ENCODE measurements around the gene COQ10A.

DNA sequence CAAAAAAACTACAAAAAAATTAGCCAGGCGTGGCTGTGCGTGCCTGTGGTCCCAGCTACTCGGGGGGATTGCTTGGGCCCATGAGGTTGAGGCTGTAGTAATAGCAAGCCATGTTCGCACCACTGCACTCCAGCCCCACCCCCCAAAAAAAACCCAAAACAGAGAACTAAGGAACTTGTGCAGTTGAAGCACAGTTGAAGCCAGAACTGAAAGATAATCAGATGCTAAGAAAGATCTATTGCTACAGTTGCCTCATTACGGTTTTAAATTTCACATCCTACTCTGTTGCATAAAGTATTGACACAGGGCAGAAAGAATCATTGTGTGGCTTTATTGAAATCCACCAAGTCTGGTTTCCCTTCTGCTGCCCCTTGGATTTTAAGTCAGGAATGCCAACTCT lies 29.6 kb downstream of the COQ10A start:
- TF ChIP-seq, protein P1, sequence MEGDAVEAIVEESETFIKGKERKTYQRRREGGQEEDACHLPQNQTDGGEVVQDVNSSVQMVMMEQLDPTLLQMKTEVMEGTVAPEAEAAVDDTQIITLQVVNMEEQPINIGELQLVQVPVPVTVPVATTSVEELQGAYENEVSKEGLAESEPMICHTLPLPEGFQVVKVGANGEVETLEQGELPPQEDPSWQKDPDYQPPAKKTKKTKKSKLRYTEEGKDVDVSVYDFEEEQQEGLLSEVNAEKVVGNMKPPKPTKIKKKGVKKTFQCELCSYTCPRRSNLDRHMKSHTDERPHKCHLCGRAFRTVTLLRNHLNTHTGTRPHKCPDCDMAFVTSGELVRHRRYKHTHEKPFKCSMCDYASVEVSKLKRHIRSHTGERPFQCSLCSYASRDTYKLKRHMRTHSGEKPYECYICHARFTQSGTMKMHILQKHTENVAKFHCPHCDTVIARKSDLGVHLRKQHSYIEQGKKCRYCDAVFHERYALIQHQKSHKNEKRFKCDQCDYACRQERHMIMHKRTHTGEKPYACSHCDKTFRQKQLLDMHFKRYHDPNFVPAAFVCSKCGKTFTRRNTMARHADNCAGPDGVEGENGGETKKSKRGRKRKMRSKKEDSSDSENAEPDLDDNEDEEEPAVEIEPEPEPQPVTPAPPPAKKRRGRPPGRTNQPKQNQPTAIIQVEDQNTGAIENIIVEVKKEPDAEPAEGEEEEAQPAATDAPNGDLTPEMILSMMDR (IDR thresholded peaks at IDR 0.05; ENCODE audit: low read length) = no peak
- TF ChIP-seq EZH2 (optimal IDR thresholded peaks at IDR 0.05; ENCODE audit: low read depth, low read length) = no peak
